Endodermal cell (in vitro differentiated cells): Measurements from ENCODE around the gene FAM13C. TPM values are rescaled to one million over a fixed set of nuclear protein-coding genes. Genes with fewer than 3 reads are reported as not detected.

ENCODE experiments used
- DNase-seq: peaks from one replicate; pipeline ENCODE4 v3.0.0-alpha.2; 2017
- H3K27ac ChIP-seq: 2 replicates; pipeline ENCODE4 v1.5.1; 2013; ENCODE audit warnings: mild to moderate bottlenecking, low read depth, low read length, moderate library complexity
- H3K27me3 ChIP-seq: 2 replicates; pipeline ENCODE4 v1.6.1; 2013; ENCODE audit warnings: mild to moderate bottlenecking, low read length, moderate library complexity; ENCODE audit not compliant: insufficient read depth, control insufficient read depth, poor library complexity, severe bottlenecking
- H3K36me3 ChIP-seq: 2 replicates; pipeline ENCODE4 v1.7.0; 2013; ENCODE audit warnings: mild to moderate bottlenecking, low read length, moderate library complexity; ENCODE audit not compliant: control insufficient read depth, insufficient read depth
- H3K4me1 ChIP-seq: one replicate; pipeline ENCODE4 v1.7.0; 2013; ENCODE audit warnings: low read length; ENCODE audit not compliant: control insufficient read depth, insufficient read depth
- H3K4me3 ChIP-seq: 2 replicates; pipeline ENCODE4 v1.5.1; 2013; ENCODE audit warnings: mild to moderate bottlenecking, low read length, moderate library complexity
- H3K9ac ChIP-seq: 2 replicates; pipeline ENCODE4 v1.6.1; 2013; ENCODE audit warnings: mild to moderate bottlenecking, low read length, moderate library complexity; ENCODE audit not compliant: poor library complexity, severe bottlenecking; ENCODE audit errors: extremely low read depth
- H3K9me3 ChIP-seq: 2 replicates; pipeline ENCODE4 v1.6.1; 2013; ENCODE audit warnings: mild to moderate bottlenecking, low read length, moderate library complexity; ENCODE audit not compliant: control insufficient read depth
- H3K27ac Mint-ChIP-seq: 2 replicates; pipeline ENCODE4 v1.8.0; 2020; ENCODE audit warnings: mixed read lengths
- H3K27me3 Mint-ChIP-seq: 2 replicates; pipeline ENCODE4 v1.8.0; 2021; ENCODE audit warnings: mild to moderate bottlenecking, mixed read lengths; ENCODE audit not compliant: insufficient read depth
- H3K36me3 Mint-ChIP-seq: 2 replicates; pipeline ENCODE4 v1.8.0; 2020; ENCODE audit warnings: low read depth, mixed read lengths
- H3K4me1 Mint-ChIP-seq: 2 replicates; pipeline ENCODE4 v1.8.0; 2020; ENCODE audit warnings: mixed read lengths
- H3K4me3 Mint-ChIP-seq: 2 replicates; pipeline ENCODE4 v1.8.0; 2020; ENCODE audit warnings: mild to moderate bottlenecking, moderate library complexity, mixed read lengths
- H3K9me3 Mint-ChIP-seq: 2 replicates; pipeline ENCODE4 v1.8.0; 2020; ENCODE audit warnings: mild to moderate bottlenecking, mixed read lengths
- CTCF ChIP-seq: fragments of 200-600 bp; sonication (generic); conservative IDR thresholded peaks from 2 replicates; pipeline ENCODE4 v1.5.0; 2021; ENCODE audit warnings: antibody characterized with exemption, mild to moderate bottlenecking
- WGBS, 2 experiments: methylation state at CpG; one replicate each; pipeline versions ENCODE4 v1.1.5 to v1.1.7; 2013; ENCODE audit warnings: missing lambda C conversion rate in 2 of 2, mixed read lengths in 1 of 2; ENCODE audit not compliant: insufficient coverage in 1 of 2, insufficient read length in 1 of 2; 5-methylcytosine and 5-hydroxymethylcytosine counted together
- total RNA-seq, 2 donors: library from RNA; stranded (reverse); fragmentation: NEBNext Ultra II Directional in 1 of 2; extraction: Animal tissue kit (Norgen Biotek cat#: 25700) in 1 of 2; gene quantifications; 2 replicates in 1 of 2; 3 replicates in 1 of 2; pipeline ENCODE4 v1.2.1, GENCODE V29; 2021

The FAM13C gene
- total RNA-seq, 2 donors from 2014 or later: 2.5 to 3.7 TPM

GRCh38 chr10:59234194-59234593 is 128.2 kb downstream of the FAM13C start:
- H3K27me3 Mint-ChIP-seq: no peaks in the 10 kb centered on the region
- H3K27ac ChIP-seq: no peak overlapping the region
- no peaks in the 10 kb centered on the region for H3K36me3 Mint-ChIP-seq
- H3K4me3 ChIP-seq: no peak overlapping the region
- H3K36me3 ChIP-seq: peaks cover 8% of the 10 kb centered on the region
- H3K27ac Mint-ChIP-seq: no peak overlapping the region
- peaks cover 5% of the 10 kb centered on the region for H3K9me3 Mint-ChIP-seq
- TF ChIP-seq CTCF: no peak
- H3K4me1 ChIP-seq: no peaks in the 10 kb centered on the region
- WGBS, 2 experiments: 67 to 83% methylated on average over 1 to 2 of the region's 3 CpGs
- no peak overlapping the region for H3K9ac ChIP-seq
- peaks cover 10% of the 10 kb centered on the region for H3K9me3 ChIP-seq
- DNase-seq: no peak
- H3K4me1 Mint-ChIP-seq: no peaks in the 10 kb centered on the region
- no peaks in the 10 kb centered on the region for H3K27me3 ChIP-seq
- H3K4me3 Mint-ChIP-seq: no peak overlapping the region

GRCh38 chr10:59229441-59229840 is 132.9 kb downstream of the FAM13C start:
- no peaks in the 10 kb centered on the region for H3K27me3 ChIP-seq
- no peak overlapping the region for H3K27ac ChIP-seq
- no peaks in the 10 kb centered on the region for H3K9me3 ChIP-seq
- H3K9me3 Mint-ChIP-seq: no peaks in the 10 kb centered on the region
- H3K4me1 ChIP-seq: no peaks in the 10 kb centered on the region
- H3K4me3 ChIP-seq: no peak overlapping the region
- H3K36me3 ChIP-seq: no peaks in the 10 kb centered on the region
- no peaks in the 10 kb centered on the region for H3K4me1 Mint-ChIP-seq
- no peak for DNase-seq
- no peak overlapping the region for H3K4me3 Mint-ChIP-seq
- 99% methylated on average over 2 of the region's 4 CpGs; no CpG with 5 or more reads in 1 of the 2 experiments for WGBS, 2 experiments
- TF ChIP-seq CTCF: no peak
- no peaks in the 10 kb centered on the region for H3K27me3 Mint-ChIP-seq
- no peak overlapping the region for H3K9ac ChIP-seq
- no peaks in the 10 kb centered on the region for H3K36me3 Mint-ChIP-seq
- H3K27ac Mint-ChIP-seq: no peak overlapping the region

GRCh38 chr10:59227136-59227673 is 135.1 kb downstream of the FAM13C start:
- H3K27me3 ChIP-seq: no peaks in the 10 kb centered on the region
- no peaks in the 10 kb centered on the region for H3K9me3 ChIP-seq
- no peaks in the 10 kb centered on the region for H3K4me1 ChIP-seq
- H3K4me3 Mint-ChIP-seq: no peak overlapping the region
- no peak overlapping the region for H3K27ac ChIP-seq
- no peaks in the 10 kb centered on the region for H3K4me1 Mint-ChIP-seq
- no peaks in the 10 kb centered on the region for H3K36me3 Mint-ChIP-seq
- 86 to 100% methylated on average over 1 to 3 of the region's 3 CpGs for WGBS, 2 experiments
- no peaks in the 10 kb centered on the region for H3K27me3 Mint-ChIP-seq
- peak; percentile 62 for DNase-seq
- H3K9me3 Mint-ChIP-seq: no peaks in the 10 kb centered on the region
- H3K36me3 ChIP-seq: no peaks in the 10 kb centered on the region
- TF ChIP-seq CTCF: peak; percentile 62
- no peak overlapping the region for H3K4me3 ChIP-seq
- no peak overlapping the region for H3K27ac Mint-ChIP-seq
- H3K9ac ChIP-seq: no peak overlapping the region
